ENCODE measurements around the gene OIP5.

DNA sequence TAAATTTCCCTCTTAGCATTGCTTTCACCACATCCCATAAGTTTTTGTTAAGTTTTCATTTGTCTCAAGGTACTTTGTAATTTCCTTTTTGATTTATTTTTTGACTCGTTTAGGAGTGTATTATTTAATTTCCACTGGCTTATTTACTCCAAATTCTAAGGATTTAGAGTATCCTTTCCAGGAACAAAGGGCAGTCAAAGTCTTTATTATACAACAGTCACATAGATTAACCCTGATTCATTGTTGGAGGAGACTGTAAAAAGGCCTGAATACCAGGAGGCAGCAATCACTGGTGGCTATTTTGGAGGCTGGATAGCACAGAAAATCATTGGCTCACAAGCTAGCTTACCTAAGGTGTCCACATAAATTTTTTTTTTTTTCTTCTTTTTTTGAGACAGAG lies 39.9 kb downstream of the OIP5 start:
- TF ChIP-seq EZH2 (IDR thresholded peaks at IDR 0.05; ENCODE audit: borderline replicate concordance, low read depth, low read length, severe bottlenecking), result no peak
- no peak for TF ChIP-seq CTCF (IDR thresholded peaks at IDR 0.05; ENCODE audit: extremely low read depth in 1 of 2, insufficient read depth in 1 of 2, low read depth in 1 of 2, low read length in 2 of 2)

Measured in endothelial cell of umbilical vein (primary cell).